Measurements from ENCODE around the gene PAK5. TPM values are rescaled to one million over a fixed set of nuclear protein-coding genes. Genes with fewer than 3 reads are reported as not detected.

Gene PAK5
- total RNA-seq, 1 donor from 2014 or later: not detected

GRCh38 chr20:9600562-9600961 lies 238.3 kb downstream of the PAK5 start:
- ATAC-seq (ENCODE audit: poor library complexity): no peak
- intact Hi-C loops (cut with DNase I): no loop called here
- no peak for DNase-seq

GRCh38 chr20:9597547-9597946 lies 241.3 kb downstream of the PAK5 start:
- DNase-seq (no peak), ATAC-seq (ENCODE audit: poor library complexity) (no peak)
- intact Hi-C loops (cut with DNase I): no loop called here

GRCh38 chr20:9595763-9596162 lies 243.1 kb downstream of the PAK5 start:
- no peak for DNase-seq
- intact Hi-C loops (cut with DNase I): no loop called here
- no peak for ATAC-seq (ENCODE audit: poor library complexity)

- ATAC-seq (ENCODE audit: poor library complexity) (no peak), DNase-seq (no peak)
- intact Hi-C loops (cut with DNase I): no loop called here
These were observed 244.5 kb downstream of the PAK5 start for GRCh38 chr20:9594284-9594875.

GRCh38 chr20:9592419-9592818 lies 246.5 kb downstream of the PAK5 start:
- ATAC-seq (ENCODE audit: poor library complexity) (no peak), DNase-seq (no peak)
- intact Hi-C loops (cut with DNase I): no loop called here

GRCh38 chr20:9591080-9591479 lies 247.8 kb downstream of the PAK5 start:
- DNase-seq (no peak), ATAC-seq (ENCODE audit: poor library complexity) (no peak)
- intact Hi-C loops (cut with DNase I): no loop called here

- intact Hi-C loops (cut with DNase I): no loop called here
- no peak for ATAC-seq (ENCODE audit: poor library complexity)
- no peak for DNase-seq
These were observed 248.7 kb downstream of the PAK5 start for GRCh38 chr20:9590189-9590588.

GRCh38 chr20:9588706-9589105 lies 250.2 kb downstream of the PAK5 start:
- intact Hi-C loops (cut with DNase I): no loop called here
- DNase-seq (no peak), ATAC-seq (ENCODE audit: poor library complexity) (no peak)

- ATAC-seq (ENCODE audit: poor library complexity) (no peak), DNase-seq (no peak)
- intact Hi-C loops (cut with DNase I): no loop called here
These were observed 255.7 kb downstream of the PAK5 start for GRCh38 chr20:9583151-9583550.

GRCh38 chr20:9582137-9582536 lies 256.7 kb downstream of the PAK5 start:
- no peak for ATAC-seq (ENCODE audit: poor library complexity)
- DNase-seq: no peak
- intact Hi-C loops (cut with DNase I): no loop called here

GRCh38 chr20:9581509-9581908 lies 257.4 kb downstream of the PAK5 start:
- no peak for ATAC-seq (ENCODE audit: poor library complexity)
- intact Hi-C loops (cut with DNase I): no loop called here

GRCh38 chr20:9578594-9578993 lies 260.3 kb downstream of the PAK5 start:
- ATAC-seq (ENCODE audit: poor library complexity) (no peak), DNase-seq (no peak)
- intact Hi-C loops (cut with DNase I): no loop called here

More at GRCh38 chr20:9581509-9581908, 257.4 kb downstream of the PAK5 start:
- no peak for DNase-seq

GRCh38 chr20:9577397-9577796 lies 261.5 kb downstream of the PAK5 start:
- no peak for ATAC-seq (ENCODE audit: poor library complexity)
- DNase-seq: no peak
- intact Hi-C loops (cut with DNase I): no loop called here

- intact Hi-C loops (cut with DNase I): no loop called here
These were observed 262.2 kb downstream of the PAK5 start for GRCh38 chr20:9576695-9577094.

GRCh38 chr20:9575836-9576235 lies 263.0 kb downstream of the PAK5 start:
- ATAC-seq (ENCODE audit: poor library complexity) (no peak), DNase-seq (no peak)
- intact Hi-C loops (cut with DNase I): no loop called here

More at GRCh38 chr20:9576695-9577094, 262.2 kb downstream of the PAK5 start:
- DNase-seq (no peak), ATAC-seq (ENCODE audit: poor library complexity) (no peak)

- ATAC-seq (ENCODE audit: poor library complexity) (no peak), DNase-seq (no peak)
- intact Hi-C loops (cut with DNase I): no loop called here
These were observed 264.1 kb downstream of the PAK5 start for GRCh38 chr20:9574776-9575175.

GRCh38 chr20:9574181-9574580 lies 264.7 kb downstream of the PAK5 start:
- ATAC-seq (ENCODE audit: poor library complexity) (no peak), DNase-seq (no peak)
- intact Hi-C loops (cut with DNase I): no loop called here

- ATAC-seq (ENCODE audit: poor library complexity): no peak
- intact Hi-C loops (cut with DNase I): no loop called here
- DNase-seq: no peak
These were observed 265.3 kb downstream of the PAK5 start for GRCh38 chr20:9573335-9574151.

- intact Hi-C loops (cut with DNase I): no loop called here
- no peak for DNase-seq
- no peak for ATAC-seq (ENCODE audit: poor library complexity)
These were observed 266.2 kb downstream of the PAK5 start for GRCh38 chr20:9572670-9573069.

- ATAC-seq (ENCODE audit: poor library complexity) (no peak), DNase-seq (no peak)
- intact Hi-C loops (cut with DNase I): no loop called here
These were observed 267.1 kb downstream of the PAK5 start for GRCh38 chr20:9571783-9572182.

All from Right ventricle myocardium superior (tissue), 1 donor.